SH-SY5Y (cell line): Measurements from ENCODE around the gene SIGMAR1.

Experiments
- GATA2 ChIP-seq: IDR thresholded peaks from 2 replicates; pipeline ENCODE4 v1.6.1; 2011; ENCODE audit warnings: mild to moderate bottlenecking, low read depth, low read length
- GATA3 ChIP-seq: IDR thresholded peaks from 2 replicates; pipeline ENCODE4 v1.6.1; 2011; ENCODE audit warnings: low read depth, mild to moderate bottlenecking, low read length, moderate library complexity

- TF ChIP-seq GATA2 (no peak), GATA3 (no peak)
These were observed 2.9 kb downstream of the SIGMAR1 start for GRCh38 chr9:34634551-34635248.
